Measurements from ENCODE around the gene NPRL2.

NPRL2 gene

GRCh38 chr3:50354186-50354764 is 3.7 kb upstream of the NPRL2 start:
- peak overlapping the region; percentile 91; the same call in 1 of the 2 replicates for H3K27ac ChIP-seq
- no peak for TF ChIP-seq CTCF (conservative IDR thresholded peaks at IDR 0.05)

- no peak for TF ChIP-seq CTCF (conservative IDR thresholded peaks at IDR 0.05)
- peak overlapping the region; percentile 91; the same call in 1 of the 2 replicates for H3K27ac ChIP-seq
Observed at GRCh38 chr3:50353245-50354004, 2.9 kb upstream of the NPRL2 start.

- peak overlapping the region; percentile 91 for H3K27ac ChIP-seq
- TF ChIP-seq CTCF (conservative IDR thresholded peaks at IDR 0.05): peak; percentile 54
Observed at GRCh38 chr3:50352781-50353180, 2.2 kb upstream of the NPRL2 start.

GRCh38 chr3:50351323-50351697 is 735 bp upstream of the NPRL2 start:
- no peak for TF ChIP-seq CTCF (conservative IDR thresholded peaks at IDR 0.05)
- peak overlapping the region; percentile 91 for H3K27ac ChIP-seq

- peak overlapping the region; percentile 91 for H3K27ac ChIP-seq
- no peak for TF ChIP-seq CTCF (conservative IDR thresholded peaks at IDR 0.05)
Observed at GRCh38 chr3:50350213-50350526, 405 bp downstream of the NPRL2 start.

- peak overlapping the region; percentile 91 for H3K27ac ChIP-seq
- TF ChIP-seq CTCF (conservative IDR thresholded peaks at IDR 0.05): peak; percentile 89
Observed at GRCh38 chr3:50347187-50347813, 3.3 kb downstream of the NPRL2 start.

GRCh38 chr3:50345586-50346234 is 4.9 kb downstream of the NPRL2 start, which contains the start of gene ZMYND10:
Gene ZMYND10 (minus strand): TSS chr3:50345732. CDS start chr3:50345579, 153 bp downstream.
- H3K27ac ChIP-seq: peak within 1 kb of the TSS; percentile 58
- no peak for TF ChIP-seq CTCF (conservative IDR thresholded peaks at IDR 0.05)

Measured in VCaP (cell line).